VCaP (cell line): ENCODE measurements around the gene OR4B1.
A peak's percentile ranks its signal among the peaks of the same experiment; 100 is the strongest.
"Not testable (repeated sequence)": the region's sequence is repeated elsewhere in the genome, so short reads cannot be mapped to it uniquely, and the experiment has no call there.

ENCODE experiments used
- H3K27ac ChIP-seq: fragments of 450-650 bp; 2 replicates; pipeline ENCODE4 v1.5.1; 2017
- TF ChIP-seq, protein P1 (sequence below): fragments of 450-650 bp; conservative IDR thresholded peaks from 2 replicates; pipeline ENCODE4 v1.5.1; 2017; ENCODE audit warnings: mild to moderate bottlenecking, moderate library complexity

OR4B1 gene

DNA sequence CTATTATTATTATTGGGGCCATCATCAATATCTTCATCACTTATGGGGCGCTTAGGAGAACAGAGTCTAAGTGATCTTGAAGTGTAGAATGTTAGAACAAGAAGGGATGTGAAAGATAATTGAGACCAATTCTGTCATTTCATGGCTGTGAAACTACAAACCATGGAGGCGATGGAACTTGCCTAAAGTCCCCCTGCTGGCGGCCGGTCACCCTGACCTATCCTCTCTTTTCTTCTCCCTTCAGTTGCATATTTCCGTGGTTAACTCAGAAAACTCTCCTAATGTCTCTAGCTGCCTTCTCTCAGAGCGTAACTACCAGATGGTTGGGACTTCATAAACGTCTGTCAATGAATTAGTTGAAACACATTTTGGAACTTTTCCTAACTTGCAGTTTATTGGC lies 6.6 kb upstream of the OR4B1 start:
- no peak overlapping the region for H3K27ac ChIP-seq
- TF ChIP-seq, protein P1, sequence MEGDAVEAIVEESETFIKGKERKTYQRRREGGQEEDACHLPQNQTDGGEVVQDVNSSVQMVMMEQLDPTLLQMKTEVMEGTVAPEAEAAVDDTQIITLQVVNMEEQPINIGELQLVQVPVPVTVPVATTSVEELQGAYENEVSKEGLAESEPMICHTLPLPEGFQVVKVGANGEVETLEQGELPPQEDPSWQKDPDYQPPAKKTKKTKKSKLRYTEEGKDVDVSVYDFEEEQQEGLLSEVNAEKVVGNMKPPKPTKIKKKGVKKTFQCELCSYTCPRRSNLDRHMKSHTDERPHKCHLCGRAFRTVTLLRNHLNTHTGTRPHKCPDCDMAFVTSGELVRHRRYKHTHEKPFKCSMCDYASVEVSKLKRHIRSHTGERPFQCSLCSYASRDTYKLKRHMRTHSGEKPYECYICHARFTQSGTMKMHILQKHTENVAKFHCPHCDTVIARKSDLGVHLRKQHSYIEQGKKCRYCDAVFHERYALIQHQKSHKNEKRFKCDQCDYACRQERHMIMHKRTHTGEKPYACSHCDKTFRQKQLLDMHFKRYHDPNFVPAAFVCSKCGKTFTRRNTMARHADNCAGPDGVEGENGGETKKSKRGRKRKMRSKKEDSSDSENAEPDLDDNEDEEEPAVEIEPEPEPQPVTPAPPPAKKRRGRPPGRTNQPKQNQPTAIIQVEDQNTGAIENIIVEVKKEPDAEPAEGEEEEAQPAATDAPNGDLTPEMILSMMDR: peak; percentile 47; the same call in 1 of the 2 replicates

DNA sequence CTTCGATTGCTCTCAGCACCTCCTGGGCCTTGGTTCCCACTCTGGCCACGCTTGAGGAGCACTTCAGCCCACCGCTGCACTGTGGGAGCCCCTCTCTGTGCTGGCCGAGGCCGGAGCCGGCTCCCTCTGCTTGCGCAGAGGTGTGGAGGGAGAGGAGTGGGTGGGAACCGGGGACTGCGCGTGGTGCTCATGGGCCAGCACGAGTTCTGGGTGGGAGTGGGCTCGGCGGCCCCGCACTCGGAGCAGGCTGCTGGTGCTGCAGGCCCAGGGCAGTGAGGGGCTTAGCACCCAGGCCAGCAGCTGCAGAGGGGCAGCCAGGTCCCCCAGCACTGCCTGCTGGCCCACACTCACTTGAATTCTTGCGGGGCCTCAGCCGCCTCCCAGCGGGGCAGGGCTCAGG lies 12.2 kb downstream of the OR4B1 start:
- TF ChIP-seq, protein P1: no peak
- no peak overlapping the region for H3K27ac ChIP-seq

DNA sequence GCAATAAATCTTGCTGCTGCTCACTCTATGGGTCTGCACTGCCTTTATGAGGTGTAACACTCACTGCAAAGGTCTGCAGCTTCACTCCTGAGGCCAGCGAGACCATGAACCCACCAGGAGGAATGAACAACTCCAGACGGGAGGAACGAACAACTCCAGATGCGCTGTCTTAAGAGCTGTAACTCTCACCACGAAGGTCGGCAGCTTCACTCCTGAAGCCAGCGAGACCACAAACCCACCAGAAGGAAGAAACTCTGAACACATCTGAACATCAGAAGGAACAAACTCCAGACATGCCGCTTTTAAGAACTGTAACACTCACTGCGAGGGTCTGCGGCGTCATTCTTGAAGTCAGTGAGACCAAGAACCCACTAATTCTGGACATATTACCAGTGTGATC lies 13.4 kb downstream of the OR4B1 start:
- H3K27ac ChIP-seq: not testable (repeated sequence)

DNA sequence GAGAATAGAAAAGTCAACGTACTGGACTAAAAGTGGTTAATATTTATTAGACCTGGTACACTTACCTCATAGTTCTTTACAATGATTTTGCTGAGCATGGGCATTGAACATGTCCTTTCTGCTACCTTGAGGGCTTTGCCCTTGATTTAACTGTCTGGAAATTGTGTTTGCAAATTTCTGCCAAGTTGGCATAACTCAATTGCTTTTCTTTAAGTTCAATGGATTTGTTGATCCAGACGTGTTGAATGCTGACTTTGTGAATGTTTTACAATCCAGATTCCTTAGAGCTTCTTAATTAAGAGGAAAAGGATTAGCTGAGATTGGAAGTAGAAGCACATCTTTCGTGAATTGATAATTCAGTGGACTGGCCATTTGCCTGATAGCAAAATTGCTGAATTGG lies 21.1 kb downstream of the OR4B1 start:
- TF ChIP-seq, protein P1: no peak

DNA sequence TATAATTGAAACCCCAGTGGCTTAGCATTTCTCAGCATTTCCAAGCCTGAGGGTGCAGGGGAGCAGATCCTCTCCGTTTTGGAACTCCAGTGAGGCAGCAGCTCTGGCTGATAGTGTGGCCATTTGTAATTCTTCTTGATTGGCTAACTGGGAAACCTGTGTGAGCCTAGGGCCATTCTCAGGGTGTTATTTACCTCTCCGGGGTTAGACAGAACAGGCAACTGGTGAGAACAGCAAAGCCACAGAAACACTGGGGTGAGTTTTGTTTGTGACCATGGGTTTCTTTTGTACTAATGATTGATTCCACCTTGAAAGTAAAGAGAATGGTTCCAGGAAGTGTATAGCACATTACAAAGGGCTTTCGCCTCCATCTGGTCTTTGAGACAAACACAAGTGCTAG lies 25.9 kb downstream of the OR4B1 start:
- no peak overlapping the region for H3K27ac ChIP-seq
- TF ChIP-seq, protein P1: no peak

More for the DNA sequence above, 21.1 kb downstream of the OR4B1 start:
- H3K27ac ChIP-seq: no peak overlapping the region

DNA sequence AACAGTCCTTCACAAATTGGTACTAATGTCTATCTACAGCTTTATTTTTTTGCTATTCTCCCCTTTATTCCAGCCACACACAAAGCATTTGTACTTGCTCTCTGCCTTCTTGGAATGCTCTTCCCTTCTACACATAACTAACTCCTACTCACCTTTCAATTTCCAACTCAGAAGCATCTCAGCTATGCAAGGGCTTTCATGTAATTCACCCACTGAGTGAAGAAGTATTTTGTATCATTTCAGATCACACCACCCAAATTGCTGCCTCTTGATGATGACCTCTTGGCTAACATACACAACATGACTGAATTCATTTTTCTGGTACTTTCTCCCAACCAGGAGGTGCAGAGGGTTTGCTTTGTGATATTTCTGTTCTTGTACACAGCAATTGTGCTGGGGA lies 28.2 kb downstream of the OR4B1 start, which contains the start of gene OR4X2:
TSS of gene OR4X2 (plus strand) at position 301 of the 400 bp plus-strand sequence. CDS start at position 301, 0 bp downstream.
- no peak within 1 kb of the TSS for H3K27ac ChIP-seq
- TF ChIP-seq, protein P1: no peak

DNA sequence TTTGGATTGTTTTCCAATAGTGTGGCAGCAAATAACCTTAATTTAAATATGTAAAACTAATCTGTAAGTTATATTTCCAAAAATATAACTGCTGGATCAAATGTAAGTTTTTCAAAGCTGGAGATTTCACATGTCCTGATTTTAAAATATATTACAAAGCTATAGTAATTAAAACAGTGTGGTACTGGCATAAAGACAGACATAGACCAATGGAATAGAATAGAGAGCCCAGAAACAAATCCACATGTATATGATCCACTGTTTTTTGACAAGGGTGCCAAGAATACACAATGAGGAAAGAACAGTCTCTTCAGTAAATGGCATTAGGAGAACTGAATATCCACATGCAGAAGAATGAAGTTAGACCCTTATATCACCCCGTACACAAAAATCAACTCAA lies 32.3 kb downstream of the OR4B1 start:
- TF ChIP-seq, protein P1: no peak
- H3K27ac ChIP-seq: no peak overlapping the region

DNA sequence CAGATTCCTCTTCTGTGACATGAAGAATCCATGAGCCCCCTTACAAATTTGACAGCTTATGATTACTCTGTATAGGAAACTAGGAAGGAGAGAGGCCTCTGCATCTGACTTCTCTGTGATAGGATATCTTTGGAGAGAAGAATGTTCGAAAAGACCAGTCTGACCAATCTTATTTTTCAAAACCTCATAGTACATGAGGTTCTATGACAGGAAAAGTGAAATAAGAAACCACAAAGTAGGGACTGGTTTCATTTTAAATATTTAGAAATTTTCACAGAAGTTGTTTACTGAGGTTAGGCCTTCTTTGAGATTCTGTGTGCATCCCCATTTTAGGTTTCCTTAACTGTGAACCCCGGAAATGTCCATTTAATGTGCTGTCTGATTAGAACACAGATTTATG lies 45.0 kb downstream of the OR4B1 start:
- TF ChIP-seq, protein P1: no peak

More for the DNA sequence above, 45.0 kb downstream of the OR4B1 start:
- no peak overlapping the region for H3K27ac ChIP-seq
